Astrocyte of the cerebellum (primary cell): ENCODE results near the gene IFT81.

ENCODE experiments used
- DNase-seq: peaks from one replicate; pipeline ENCODE4 v3.0.0-alpha.2; 2011; ENCODE audit warnings: low read depth
- H3K4me3 ChIP-seq: 2 replicates; pipeline ENCODE4 v1.5.1; 2011; ENCODE audit warnings: mild to moderate bottlenecking, low read depth, low read length, moderate library complexity
- CTCF ChIP-seq: IDR thresholded peaks from 2 replicates; pipeline ENCODE4 v1.5.1; 2012; ENCODE audit warnings: low read length, low read depth, moderate library complexity, mild to moderate bottlenecking; ENCODE audit errors: missing control alignments
- in situ Hi-C: cut with HindIII; loops from 2 replicates; pipeline ENCODE4 v1.10.0; 2017; ENCODE audit warnings: low sequenced_read_pairs

Gene IFT81

GRCh38 chr12:110262442-110263388 lies 138.6 kb downstream of the IFT81 start:
- TF ChIP-seq CTCF = no peak
- in situ Hi-C loops = no loop called here
- H3K4me3 ChIP-seq = no peak overlapping the region
- DNase-seq = no peak

GRCh38 chr12:110266381-110266960 lies 142.3 kb downstream of the IFT81 start:
- DNase-seq = no peak
- in situ Hi-C loops = loop anchor here (5.0 kb wide), 1 partner anchor 54 kb away; no protein-coding TSS in a partner anchor
- H3K4me3 ChIP-seq = no peak overlapping the region
- no peak for TF ChIP-seq CTCF

GRCh38 chr12:110266980-110267620 lies 142.9 kb downstream of the IFT81 start:
- in situ Hi-C loops = loop anchor here (5.0 kb wide), 1 partner anchor 55 kb away; no protein-coding TSS in a partner anchor
- no peak overlapping the region for H3K4me3 ChIP-seq
- TF ChIP-seq CTCF = no peak
- DNase-seq = peak; percentile 68
